Endometrium (tissue), 2 donors: ENCODE data around the gene CLCNKB.
"Not testable (repeated sequence)": the region's sequence is repeated elsewhere in the genome, so short reads cannot be mapped to it uniquely, and the experiment has no call there.

Experiments
- FAIRE-seq: peaks from 2 replicates; lab custom pipeline; 2012; peaks lifted over from hg19 to GRCh38; lab: Jason Lieb, UNC
- donor health status: control.
- donor health status: control.

Gene CLCNKB

GRCh38 chr1:16033103-16033632 lies 10.4 kb upstream of the CLCNKB start:
- not testable (repeated sequence) for FAIRE-seq

- not testable (repeated sequence) for FAIRE-seq
Observed at GRCh38 chr1:16036461-16036860, 7.1 kb upstream of the CLCNKB start.

GRCh38 chr1:16038620-16038912 lies 5.0 kb upstream of the CLCNKB start:
- no peak for FAIRE-seq

GRCh38 chr1:16039871-16040270 lies 3.7 kb upstream of the CLCNKB start:
- FAIRE-seq, result not testable (repeated sequence)

GRCh38 chr1:16041200-16041599 lies 2.4 kb upstream of the CLCNKB start:
- FAIRE-seq, result no peak

GRCh38 chr1:16042096-16042495 lies 1.5 kb upstream of the CLCNKB start:
- no peak for FAIRE-seq

GRCh38 chr1:16042654-16043053 lies 928 bp upstream of the CLCNKB start:
- FAIRE-seq, result not testable (repeated sequence)

GRCh38 chr1:16043950-16044349 lies 368 bp downstream of the CLCNKB start:
- FAIRE-seq, result no peak

- FAIRE-seq, result no peak
Observed at GRCh38 chr1:16046842-16047241, 3.3 kb downstream of the CLCNKB start.

GRCh38 chr1:16047791-16048475 lies 4.4 kb downstream of the CLCNKB start:
- FAIRE-seq, result no peak

GRCh38 chr1:16048573-16049189 lies 5.1 kb downstream of the CLCNKB start:
- FAIRE-seq, result no peak

GRCh38 chr1:16050328-16050727 lies 6.7 kb downstream of the CLCNKB start:
- no peak for FAIRE-seq

GRCh38 chr1:16051039-16051438 lies 7.5 kb downstream of the CLCNKB start:
- no peak for FAIRE-seq

GRCh38 chr1:16051949-16052348 lies 8.4 kb downstream of the CLCNKB start:
- not testable (repeated sequence) for FAIRE-seq

- no peak for FAIRE-seq
Observed at GRCh38 chr1:16053781-16054502, 10.4 kb downstream of the CLCNKB start.

- FAIRE-seq, result no peak
Observed at GRCh38 chr1:16054598-16055540, 11.3 kb downstream of the CLCNKB start.

- no peak for FAIRE-seq
Observed at GRCh38 chr1:16055613-16056520, 12.3 kb downstream of the CLCNKB start.

GRCh38 chr1:16056521-16056912 lies 12.9 kb downstream of the CLCNKB start:
- FAIRE-seq, result not testable (repeated sequence)

GRCh38 chr1:16057314-16057915 lies 13.8 kb downstream of the CLCNKB start:
- FAIRE-seq, result not testable (repeated sequence)

- FAIRE-seq, result not testable (repeated sequence)
Observed at GRCh38 chr1:16058394-16059120, 15.0 kb downstream of the CLCNKB start.
